HG03175 (cell line): ENCODE data around the gene MPRIP.

ENCODE experiments used
- ATAC-seq: cut with Tn5 transposase; IDR thresholded peaks from one replicate; pipeline ENCODE4 v1.9.1; 2021; ENCODE audit warnings: mild to moderate bottlenecking, moderate library complexity; ENCODE audit not compliant: unreplicated experiment

Gene MPRIP

GRCh38 chr17:17084317-17084835 lies 42.1 kb downstream of the MPRIP start:
- ATAC-seq, result no peak

GRCh38 chr17:17084941-17085340 lies 42.7 kb downstream of the MPRIP start:
- ATAC-seq, result no peak

GRCh38 chr17:17086585-17086984 lies 44.3 kb downstream of the MPRIP start:
- no peak for ATAC-seq

GRCh38 chr17:17087424-17088015 lies 45.3 kb downstream of the MPRIP start:
- ATAC-seq, result no peak

GRCh38 chr17:17088086-17088485 lies 45.8 kb downstream of the MPRIP start:
- ATAC-seq, result no peak

- no peak for ATAC-seq
Observed at GRCh38 chr17:17088541-17089525, 46.6 kb downstream of the MPRIP start.

- no peak for ATAC-seq
Observed at GRCh38 chr17:17089796-17090641, 47.8 kb downstream of the MPRIP start.

- ATAC-seq, result no peak
Observed at GRCh38 chr17:17090642-17091103, 48.4 kb downstream of the MPRIP start.

- no peak for ATAC-seq
Observed at GRCh38 chr17:17091276-17091675, 49.0 kb downstream of the MPRIP start.

GRCh38 chr17:17091856-17092756 lies 49.8 kb downstream of the MPRIP start:
- ATAC-seq, result no peak

- ATAC-seq, result no peak
Observed at GRCh38 chr17:17093764-17094163, 51.5 kb downstream of the MPRIP start.

- ATAC-seq, result no peak
Observed at GRCh38 chr17:17096438-17097178, 54.4 kb downstream of the MPRIP start.

- no peak for ATAC-seq
Observed at GRCh38 chr17:17097763-17098345, 55.6 kb downstream of the MPRIP start.

GRCh38 chr17:17098551-17099179 lies 56.4 kb downstream of the MPRIP start:
- ATAC-seq, result no peak

- ATAC-seq, result no peak
Observed at GRCh38 chr17:17102176-17102575, 59.9 kb downstream of the MPRIP start.

- no peak for ATAC-seq
Observed at GRCh38 chr17:17103160-17103559, 60.9 kb downstream of the MPRIP start.

GRCh38 chr17:17104036-17104435 lies 61.8 kb downstream of the MPRIP start:
- ATAC-seq, result no peak

GRCh38 chr17:17104494-17104893 lies 62.2 kb downstream of the MPRIP start:
- no peak for ATAC-seq
